Parietal lobe (tissue), 1 donor: ENCODE data around the gene MPO. TPM values are rescaled to one million over a fixed set of nuclear protein-coding genes. Genes with fewer than 3 reads are reported as not detected.

Source experiments
- total RNA-seq: library from RNA; depleted of rRNA; stranded (reverse); fragments of >200 nt; gene quantifications from one replicate; pipeline ENCODE4 v1.2.3, GENCODE V29; 2014

Gene MPO
- 0.94 TPM for total RNA-seq

GRCh38 chr17:58280480-58281217 is at the start of gene MPO:
TSS of gene MPO (minus strand) at chr17:58280935. CDS start at chr17:58280758, 177 bp downstream.

GRCh38 chr17:58328195-58329034 is 47.7 kb upstream of the MPO start, which contains the start of gene TSPOAP1:
TSS of gene TSPOAP1 (minus strand) at chr17:58328795. CDS start at chr17:58327920, 875 bp downstream.

GRCh38 chr17:58238147-58238634 is 42.5 kb downstream of the MPO start, which contains the start of gene LPO:
TSS of gene LPO (plus strand) at chr17:58238584. CDS start at chr17:58242980, 4,396 bp downstream.

Other genes with a start within 250 kb of the MPO start
- gene DYNLL2, start 197.5 kb downstream of the MPO start, total RNA-seq = 42.9 TPM
- gene OR4D1, start 132.6 kb downstream of the MPO start, total RNA-seq = not detected
- gene OR4D2, start 114.0 kb downstream of the MPO start, total RNA-seq = not detected
- not detected for gene EPX, start 88.2 kb downstream of the MPO start, total RNA-seq
- 24.4 TPM for gene MKS1, start 61.7 kb downstream of the MPO start, total RNA-seq
- gene LPO, start 42.4 kb downstream of the MPO start, total RNA-seq = not detected
- gene TSPOAP1, start 47.9 kb upstream of the MPO start, total RNA-seq = 91.7 TPM
- 35.7 TPM for gene SUPT4H1, start 71.3 kb upstream of the MPO start, total RNA-seq
- gene RNF43, start 136.6 kb upstream of the MPO start, total RNA-seq = 0.31 TPM
- 0.31 TPM for gene HSF5, start 207.5 kb upstream of the MPO start, total RNA-seq
- gene MTMR4, start 233.7 kb upstream of the MPO start, total RNA-seq = 159 TPM